ENCODE measurements around the gene GRK7. TPM values are rescaled to one million over a fixed set of nuclear protein-coding genes. Genes with fewer than 3 reads are reported as not detected.

Gene GRK7
- total RNA-seq, 2 experiments from 2014 or later = not detected

- Histone ChIP-seq H3K4me1 (ENCODE audit: insufficient read depth, low read length, poor library complexity, severe bottlenecking) (no peaks in the 10 kb centered on the region), H3K36me3 (ENCODE audit: insufficient read depth, low read length) (no peaks in the 10 kb centered on the region), H3K4me3 (ENCODE audit: low read depth, low read length, poor library complexity, severe bottlenecking) (no peak overlapping the region), H3K9me3 (ENCODE audit: low read length) (no peaks in the 10 kb centered on the region), H2AFZ (ENCODE audit: low read length) (no peak overlapping the region), H3K27ac (ENCODE audit: low read depth, low read length, poor library complexity, severe bottlenecking) (no peak overlapping the region), H3K9me2 (ENCODE audit: insufficient read depth, low read length) (no peaks in the 10 kb centered on the region), H3K79me2 (ENCODE audit: insufficient read depth, low read depth, low read length) (no peaks in the 10 kb centered on the region), H4K20me1 (ENCODE audit: insufficient read depth, low read length) (no peaks in the 10 kb centered on the region), H3K4me2 (ENCODE audit: low read length) (no peak overlapping the region)
- CTCF ChIA-PET (ENCODE audit: unreplicated experiment) = no interaction called here
- intact Hi-C loops (cut with micrococcal nuclease; ENCODE audit: unreplicated experiment) = no loop called here
- POLR2A ChIA-PET = interaction anchor here (0.6 kb wide), 1 partner anchor 195 kb away, joined by 5 read pairs; no protein-coding TSS in a partner anchor
- no peak for TF ChIP-seq CTCF (conservative IDR thresholded peaks at IDR 0.05; ENCODE audit: low read length)
- no peak for TF ChIP-seq EZH2phosphoT487 (IDR thresholded peaks at IDR 0.05; ENCODE audit: borderline replicate concordance, low read depth, low read length)
- BruUV-seq (replicated peaks) = no TSS peak
- DNase-seq (ENCODE audit: low spot score) = no peak
Observed at GRCh38 chr3:141728355-141728892, 34.8 kb upstream of the GRK7 start.

GRCh38 chr3:141729240-141729639 lies 34.0 kb upstream of the GRK7 start:
- Histone ChIP-seq H3K79me2 (ENCODE audit: insufficient read depth, low read depth, low read length) (no peaks in the 10 kb centered on the region), H4K20me1 (ENCODE audit: insufficient read depth, low read length) (no peaks in the 10 kb centered on the region), H3K9me2 (ENCODE audit: insufficient read depth, low read length) (no peaks in the 10 kb centered on the region), H3K27ac (ENCODE audit: low read depth, low read length, poor library complexity, severe bottlenecking) (no peak overlapping the region), H3K36me3 (ENCODE audit: insufficient read depth, low read length) (no peaks in the 10 kb centered on the region), H3K4me3 (ENCODE audit: low read depth, low read length, poor library complexity, severe bottlenecking) (no peak overlapping the region), H3K4me1 (ENCODE audit: insufficient read depth, low read length, poor library complexity, severe bottlenecking) (no peaks in the 10 kb centered on the region), H3K9me3 (ENCODE audit: low read length) (no peaks in the 10 kb centered on the region), H2AFZ (ENCODE audit: low read length) (no peak overlapping the region), H3K4me2 (ENCODE audit: low read length) (no peak overlapping the region)
- no TSS peak for BruUV-seq (replicated peaks)
- ChIA-PET POLR2A (no interaction called here), CTCF (ENCODE audit: unreplicated experiment) (no interaction called here)
- intact Hi-C loops (cut with micrococcal nuclease; ENCODE audit: unreplicated experiment) = no loop called here
- TF ChIP-seq CTCF (conservative IDR thresholded peaks at IDR 0.05; ENCODE audit: low read length) (peak; percentile 53), EZH2phosphoT487 (IDR thresholded peaks at IDR 0.05; ENCODE audit: borderline replicate concordance, low read depth, low read length) (no peak)
- peak; percentile 8 for DNase-seq (ENCODE audit: low spot score)

- Histone ChIP-seq H3K79me2 (ENCODE audit: insufficient read depth, low read depth, low read length) (peaks cover 20% of the 10 kb centered on the region), H3K4me3 (ENCODE audit: low read depth, low read length, poor library complexity, severe bottlenecking) (no peak overlapping the region), H3K36me3 (ENCODE audit: insufficient read depth, low read length) (peaks cover 4% of the 10 kb centered on the region; the same call in 1 of the 2 replicates), H4K20me1 (ENCODE audit: insufficient read depth, low read length) (peaks cover 11% of the 10 kb centered on the region; the same call in 1 of the 2 replicates), H3K9me2 (ENCODE audit: insufficient read depth, low read length) (no peaks in the 10 kb centered on the region), H3K27ac (ENCODE audit: low read depth, low read length, poor library complexity, severe bottlenecking) (no peak overlapping the region), H2AFZ (ENCODE audit: low read length) (peak overlapping the region; percentile 23; the same call in 1 of the 2 replicates), H3K9me3 (ENCODE audit: low read length) (no peaks in the 10 kb centered on the region), H3K4me2 (ENCODE audit: low read length) (no peak overlapping the region), H3K4me1 (ENCODE audit: insufficient read depth, low read length, poor library complexity, severe bottlenecking) (peaks cover 26% of the 10 kb centered on the region)
- ChIA-PET POLR2A (interaction anchor here (0.6 to 0.7 kb wide), 2 partner anchors 282 to 303 kb away, joined by 3 to 4 read pairs; no protein-coding TSS in a partner anchor), CTCF (ENCODE audit: unreplicated experiment) (no interaction called here)
- TF ChIP-seq CTCF (conservative IDR thresholded peaks at IDR 0.05; ENCODE audit: low read length) (no peak), EZH2phosphoT487 (IDR thresholded peaks at IDR 0.05; ENCODE audit: borderline replicate concordance, low read depth, low read length) (no peak)
- intact Hi-C loops (cut with micrococcal nuclease; ENCODE audit: unreplicated experiment) = loop anchor here (5.0 to 10.0 kb wide), 4 partner anchors 250 to 712 kb away; partner anchors contain the start of genes RASA2 and XRN1
- no peak for DNase-seq (ENCODE audit: low spot score)
- BruUV-seq (replicated peaks) = no TSS peak
Observed at GRCh38 chr3:141735176-141735575, 28.0 kb upstream of the GRK7 start.
